ENCODE results near the gene SNRNP40. TPM values are rescaled to one million over a fixed set of nuclear protein-coding genes. Genes with fewer than 3 reads are reported as not detected.
A peak's percentile ranks its signal among the peaks of the same experiment; 100 is the strongest.

The SNRNP40 gene
- 90.6 and 126 TPM in 2 replicates for total RNA-seq (2014; rRNA removed; shearing (Covaris generic); ENCODE audit: low replicate concordance)

DNA sequence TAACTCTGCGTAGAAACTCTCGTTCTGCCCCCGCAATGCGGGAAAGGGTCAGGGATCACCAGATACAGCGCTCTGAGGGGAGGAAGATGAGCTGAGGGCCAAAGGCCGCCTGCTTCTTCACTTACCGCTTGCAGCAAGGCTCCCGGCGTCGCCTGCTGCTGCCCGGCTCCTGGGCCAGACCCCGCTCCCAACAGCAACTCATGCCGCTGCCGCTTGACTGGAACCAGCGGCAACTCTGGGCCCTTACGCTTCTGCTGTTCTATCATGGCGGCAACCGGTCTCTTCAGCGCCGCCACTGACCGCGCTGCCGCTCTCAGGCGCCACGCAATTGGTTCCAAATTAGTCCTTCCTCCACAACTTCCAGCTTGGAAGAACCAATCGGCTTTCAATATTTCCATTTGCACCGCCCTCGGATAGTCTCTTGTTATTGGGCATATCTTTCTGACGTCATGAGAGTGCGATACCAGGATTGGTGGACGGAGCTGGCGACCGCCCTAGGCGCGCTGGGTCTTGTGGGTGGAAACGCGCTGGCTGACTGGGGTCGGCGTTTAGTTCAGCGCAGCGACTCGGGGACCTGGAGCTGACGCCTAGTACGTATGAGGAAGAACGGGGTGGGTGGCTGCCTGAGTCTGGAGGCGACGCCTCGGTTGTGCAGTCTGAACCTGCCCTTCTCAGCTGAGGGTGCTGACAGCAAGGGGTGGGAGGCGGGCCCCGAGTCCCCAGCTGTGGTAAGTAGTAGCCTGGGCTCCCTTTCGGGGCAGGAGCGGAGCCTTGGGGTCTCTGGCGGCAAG, at the start of gene SNRNP40, which contains the start of gene ZCCHC17:
TSS of gene SNRNP40 (minus strand) at position 303 of the 791 bp plus-strand sequence. CDS start at position 266, 37 bp downstream.
TSS of gene ZCCHC17 (plus strand) at position 547 of the 791 bp plus-strand sequence. CDS start 13,067 bp downstream, outside the sequence.
- in situ Hi-C loops (cut with HindIII; ENCODE audit: low pct_unique_long_range_greater_than_20kb, low sequenced_read_pairs), result no loop called here
- DNase-seq (ENCODE audit: low read depth), result peak; percentile 97

GRCh38 chr1:31345635-31346034, 49.0 kb upstream of the SNRNP40 start:
- in situ Hi-C loops (cut with HindIII; ENCODE audit: low pct_unique_long_range_greater_than_20kb, low sequenced_read_pairs), result no loop called here
- DNase-seq (ENCODE audit: low read depth), result no peak

GRCh38 chr1:31344503-31344902, 47.9 kb upstream of the SNRNP40 start:
- in situ Hi-C loops (cut with HindIII; ENCODE audit: low pct_unique_long_range_greater_than_20kb, low sequenced_read_pairs), result no loop called here
- no peak for DNase-seq (ENCODE audit: low read depth)

DNA sequence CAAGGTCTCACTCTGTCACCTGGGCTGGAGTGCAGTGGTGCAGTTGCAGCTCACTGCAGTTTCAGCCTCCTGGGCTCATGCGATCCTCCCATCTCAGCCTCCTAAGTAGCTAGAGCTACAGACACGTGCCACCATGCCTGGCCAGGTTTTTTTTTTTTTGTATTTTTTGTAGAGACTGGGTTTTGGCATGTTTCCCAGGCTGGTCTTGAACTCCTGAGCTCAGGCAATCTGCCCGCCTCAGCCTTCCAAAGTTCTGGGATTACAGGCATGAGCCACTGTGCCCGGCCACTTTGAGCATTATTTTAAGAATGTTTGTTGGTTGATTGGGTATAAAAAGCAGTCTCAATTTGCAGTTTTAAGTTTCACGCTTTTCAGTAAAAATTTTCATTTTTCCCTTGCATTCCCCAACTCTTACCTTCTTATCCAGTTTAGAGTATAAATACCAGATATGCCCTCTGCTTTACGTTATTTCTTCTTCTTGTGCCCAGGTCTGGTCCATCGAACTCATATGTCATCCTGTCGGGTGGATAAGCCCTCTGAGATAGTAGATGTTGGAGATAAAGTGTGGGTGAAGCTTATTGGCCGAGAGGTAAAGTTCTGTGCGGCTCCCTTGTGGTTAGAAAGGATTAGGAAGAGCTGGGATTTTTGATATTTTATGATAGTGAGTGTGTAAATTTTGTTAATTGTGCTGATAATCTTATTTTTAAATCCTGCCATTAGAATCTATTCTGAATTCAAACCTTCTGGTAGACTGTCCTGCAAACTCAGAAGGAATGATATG, 40.3 kb upstream of the SNRNP40 start:
- in situ Hi-C loops (cut with HindIII; ENCODE audit: low pct_unique_long_range_greater_than_20kb, low sequenced_read_pairs), result no loop called here

DNA sequence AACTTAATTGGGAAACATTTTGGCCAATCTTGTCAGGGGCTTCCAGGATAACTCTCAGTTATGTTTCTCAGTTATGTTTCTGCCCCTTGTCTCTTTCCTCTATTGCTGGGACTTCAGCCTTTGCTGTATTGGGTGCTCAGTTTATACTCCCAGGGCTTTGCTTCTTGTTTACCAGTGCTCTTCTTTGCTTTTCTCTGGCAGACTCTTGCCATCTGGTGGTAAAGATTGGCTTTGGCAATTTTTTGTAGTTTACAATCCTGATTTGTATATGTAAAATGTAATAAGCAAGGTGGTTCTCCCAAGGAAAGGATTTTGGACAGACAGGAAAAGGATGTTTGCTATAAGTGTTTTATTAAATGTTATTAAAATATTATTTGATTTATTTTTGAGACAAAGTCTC, 38.4 kb upstream of the SNRNP40 start:
- DNase-seq (ENCODE audit: low read depth), result peak; percentile 44
- in situ Hi-C loops (cut with HindIII; ENCODE audit: low pct_unique_long_range_greater_than_20kb, low sequenced_read_pairs), result no loop called here

More for the DNA sequence above, 40.3 kb upstream of the SNRNP40 start:
- no peak for DNase-seq (ENCODE audit: low read depth)

GRCh38 chr1:31327381-31327780, 30.8 kb upstream of the SNRNP40 start:
- in situ Hi-C loops (cut with HindIII; ENCODE audit: low pct_unique_long_range_greater_than_20kb, low sequenced_read_pairs), result no loop called here
- DNase-seq (ENCODE audit: low read depth), result no peak

DNA sequence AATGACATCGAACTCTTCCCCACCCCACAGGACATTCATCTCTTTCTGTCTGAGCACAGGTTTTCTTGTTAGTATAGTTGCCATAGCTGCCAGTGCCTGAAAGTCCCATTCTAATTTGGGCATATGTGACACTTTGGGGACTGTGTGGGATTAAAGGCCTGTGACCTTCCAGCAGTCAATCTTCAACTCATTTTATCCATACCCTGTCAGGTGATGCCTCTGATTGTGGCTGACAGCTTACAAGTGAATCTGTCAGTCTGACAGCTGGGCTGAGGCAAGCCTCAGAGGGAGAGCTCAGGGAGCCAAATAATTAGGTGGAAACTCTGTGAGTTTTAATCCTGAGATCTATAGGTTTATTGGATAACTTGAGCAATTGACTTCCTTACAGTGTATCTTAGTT, 29.9 kb upstream of the SNRNP40 start:
- in situ Hi-C loops (cut with HindIII; ENCODE audit: low pct_unique_long_range_greater_than_20kb, low sequenced_read_pairs), result no loop called here
- DNase-seq (ENCODE audit: low read depth), result no peak

- in situ Hi-C loops (cut with HindIII; ENCODE audit: low pct_unique_long_range_greater_than_20kb, low sequenced_read_pairs), result no loop called here
These were observed 28.4 kb upstream of the SNRNP40 start for GRCh38 chr1:31324992-31325391.

GRCh38 chr1:31324093-31324492, 27.5 kb upstream of the SNRNP40 start:
- in situ Hi-C loops (cut with HindIII; ENCODE audit: low pct_unique_long_range_greater_than_20kb, low sequenced_read_pairs), result no loop called here
- DNase-seq (ENCODE audit: low read depth), result no peak

More at GRCh38 chr1:31324992-31325391, 28.4 kb upstream of the SNRNP40 start:
- no peak for DNase-seq (ENCODE audit: low read depth)

GRCh38 chr1:31318146-31318545, 21.6 kb upstream of the SNRNP40 start:
- in situ Hi-C loops (cut with HindIII; ENCODE audit: low pct_unique_long_range_greater_than_20kb, low sequenced_read_pairs), result no loop called here
- DNase-seq (ENCODE audit: low read depth), result no peak

DNA sequence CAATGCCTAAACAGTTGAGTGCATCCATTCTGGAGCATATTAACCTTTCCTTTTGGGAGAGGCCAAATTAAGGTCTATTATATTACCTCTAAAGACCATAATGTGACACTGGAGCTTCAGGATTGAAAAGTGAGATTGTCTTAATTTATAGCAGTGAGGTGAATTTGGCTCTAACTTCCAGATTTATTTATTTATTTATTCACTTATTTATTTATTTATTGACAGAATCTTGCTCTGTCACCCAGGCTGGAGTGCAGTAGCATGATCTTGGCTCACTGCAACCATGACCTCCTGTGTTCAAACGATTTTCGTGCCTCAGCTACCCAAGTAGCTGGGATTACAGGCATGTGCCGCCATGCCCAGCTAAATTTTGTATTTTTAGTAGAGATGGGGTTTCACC, 19.3 kb upstream of the SNRNP40 start:
- in situ Hi-C loops (cut with HindIII; ENCODE audit: low pct_unique_long_range_greater_than_20kb, low sequenced_read_pairs), result no loop called here
- DNase-seq (ENCODE audit: low read depth), result no peak

GRCh38 chr1:31310198-31310597, 13.6 kb upstream of the SNRNP40 start:
- in situ Hi-C loops (cut with HindIII; ENCODE audit: low pct_unique_long_range_greater_than_20kb, low sequenced_read_pairs), result no loop called here
- no peak for DNase-seq (ENCODE audit: low read depth)

DNA sequence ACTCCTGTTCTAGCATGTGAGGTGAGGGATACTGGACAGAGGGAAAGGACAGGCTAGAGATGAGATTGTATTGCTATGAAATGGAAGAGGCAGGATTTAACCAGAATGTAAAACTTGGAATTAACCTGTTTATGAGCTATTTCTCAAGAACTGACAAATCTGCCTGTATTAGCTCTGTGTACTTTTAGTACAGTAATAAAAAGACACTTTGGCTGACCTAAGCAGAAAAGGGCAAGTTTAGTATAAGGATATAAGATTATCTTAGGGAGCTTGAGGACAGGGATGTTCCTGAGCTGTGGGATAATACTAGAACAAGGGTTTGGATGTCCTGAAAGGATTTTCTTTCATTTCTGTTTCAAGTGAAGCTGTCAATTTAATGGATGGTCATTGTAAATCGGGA, 11.4 kb upstream of the SNRNP40 start:
- in situ Hi-C loops (cut with HindIII; ENCODE audit: low pct_unique_long_range_greater_than_20kb, low sequenced_read_pairs), result no loop called here
- DNase-seq (ENCODE audit: low read depth), result no peak

DNA sequence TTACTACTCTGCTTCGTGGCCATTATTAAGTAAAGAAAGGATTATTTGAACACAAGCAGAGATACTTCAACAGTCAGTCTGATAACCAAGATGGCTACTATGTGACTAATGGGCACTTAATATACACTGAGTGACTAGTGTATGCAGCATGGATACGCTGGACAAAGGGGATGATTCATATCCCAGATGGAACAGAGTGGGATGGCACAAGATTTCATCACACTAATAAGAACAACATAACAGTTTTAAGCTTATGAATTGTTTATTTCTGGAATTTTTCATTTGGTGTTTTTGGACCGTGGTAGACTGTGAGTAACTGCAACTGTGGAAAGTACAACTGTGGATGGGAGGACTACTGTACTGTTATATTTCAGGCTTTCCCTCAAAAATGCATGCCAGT, 9.7 kb upstream of the SNRNP40 start:
- in situ Hi-C loops (cut with HindIII; ENCODE audit: low pct_unique_long_range_greater_than_20kb, low sequenced_read_pairs), result no loop called here
- peak; percentile 19 for DNase-seq (ENCODE audit: low read depth)

GRCh38 chr1:31302709-31303441, 6.3 kb upstream of the SNRNP40 start:
- DNase-seq (ENCODE audit: low read depth), result no peak
- in situ Hi-C loops (cut with HindIII; ENCODE audit: low pct_unique_long_range_greater_than_20kb, low sequenced_read_pairs), result no loop called here

GRCh38 chr1:31300193-31300592, 3.6 kb upstream of the SNRNP40 start:
- in situ Hi-C loops (cut with HindIII; ENCODE audit: low pct_unique_long_range_greater_than_20kb, low sequenced_read_pairs), result no loop called here
- no peak for DNase-seq (ENCODE audit: low read depth)

- no peak for DNase-seq (ENCODE audit: low read depth)
- in situ Hi-C loops (cut with HindIII; ENCODE audit: low pct_unique_long_range_greater_than_20kb, low sequenced_read_pairs), result no loop called here
These were observed 2.8 kb upstream of the SNRNP40 start for GRCh38 chr1:31299365-31299764.

Measured in Caki2 (cell line).